Liver (tissue), 9 donors: Measurements from ENCODE around the gene PLXND1. TPM values are rescaled to one million over a fixed set of nuclear protein-coding genes. Genes with fewer than 3 reads are reported as not detected.
A peak's percentile ranks its signal among the peaks of the same experiment; 100 is the strongest.

ENCODE experiments used
- DNase-seq: peaks from one replicate; pipeline ENCODE4 v3.0.0-alpha.2; 2017; ENCODE audit warnings: low spot score
- H3K27ac ChIP-seq, 2 donors: one replicate each; pipeline ENCODE4 v1.7.0; 2013; ENCODE audit warnings: inconsistent platforms in 2 of 2, low read length in 2 of 2, control low read depth in 1 of 2, low read depth in 1 of 2, mild to moderate bottlenecking in 1 of 2
- H3K27me3 ChIP-seq, 4 donors: one replicate each; pipeline versions ENCODE4 v1.6.1 to v1.7.0; 2013; ENCODE audit warnings: low read length in 3 of 4, inconsistent platforms in 1 of 4, mild to moderate bottlenecking in 1 of 4, moderate library complexity in 1 of 4; ENCODE audit not compliant: control insufficient read depth in 4 of 4, insufficient read depth in 4 of 4
- H3K36me3 ChIP-seq, 4 donors: one replicate each; pipeline versions ENCODE4 v1.6.1 to v1.7.0; 2013; ENCODE audit warnings: low read length in 3 of 4, mild to moderate bottlenecking in 3 of 4, low read depth in 1 of 4, moderate library complexity in 1 of 4; ENCODE audit not compliant: control insufficient read depth in 4 of 4, insufficient read depth in 3 of 4
- H3K4me1 ChIP-seq, 4 donors: one replicate each; pipeline versions ENCODE4 v1.6.1 to v1.7.0; 2013; ENCODE audit warnings: low read length in 3 of 4, mild to moderate bottlenecking in 3 of 4, moderate library complexity in 1 of 4; ENCODE audit not compliant: control insufficient read depth in 4 of 4, insufficient read depth in 4 of 4
- H3K4me3 ChIP-seq, 3 donors: one replicate each; pipeline versions ENCODE4 v1.6.1 to v1.7.0; 2013; ENCODE audit warnings: low read length in 3 of 3, control low read depth in 1 of 3, low read depth in 1 of 3, mild to moderate bottlenecking in 1 of 3
- H3K9ac ChIP-seq, 2 donors: one replicate each; pipeline ENCODE4 v1.7.0; 2013; ENCODE audit warnings: low read length in 2 of 2, mild to moderate bottlenecking in 2 of 2, moderate library complexity in 2 of 2, control low read depth in 1 of 2, low read depth in 1 of 2
- H3K9me3 ChIP-seq, 4 donors: one replicate each; pipeline versions ENCODE4 v1.6.1 to v1.7.0; 2013; ENCODE audit warnings: low read length in 3 of 4; ENCODE audit not compliant: control insufficient read depth in 4 of 4
- ATF3 ChIP-seq: IDR thresholded peaks from 2 replicates; pipeline ENCODE4 v1.6.1; 2016; ENCODE audit warnings: antibody characterized with exemption
- CTCF ChIP-seq: fragments of 150-350 bp; IDR thresholded peaks from 2 replicates; pipeline ENCODE4 v1.5.1; 2017; ENCODE audit warnings: improper control_type of control experiment, low read depth, low read length; ENCODE audit not compliant: missing input control
- EGR1 ChIP-seq, 2 donors: IDR thresholded peaks; 2 replicates each; pipeline ENCODE4 v1.6.1; 2016 to 2018; ENCODE audit warnings: antibody characterized with exemption in 2 of 2, low read depth in 2 of 2
- FOXA1 ChIP-seq: IDR thresholded peaks from 2 replicates; pipeline ENCODE4 v1.6.1; 2016; ENCODE audit warnings: antibody characterized with exemption
- GABPA ChIP-seq, 2 donors: IDR thresholded peaks in 1 of 2; conservative IDR thresholded peaks in 1 of 2; 2 replicates each; pipeline ENCODE4 v1.6.1; 2016; ENCODE audit warnings: antibody characterized with exemption in 2 of 2, mild to moderate bottlenecking in 1 of 2, moderate library complexity in 1 of 2
- HNF4A ChIP-seq, 2 donors: conservative IDR thresholded peaks; 2 replicates each; pipeline ENCODE4 v1.6.1; 2016; ENCODE audit warnings: antibody characterized with exemption in 2 of 2, mild to moderate bottlenecking in 2 of 2
- HNF4G ChIP-seq: IDR thresholded peaks from 2 replicates; pipeline ENCODE4 v1.6.1; 2016; ENCODE audit warnings: antibody characterized with exemption
- JUND ChIP-seq, 2 donors: IDR thresholded peaks; 2 replicates each; pipeline ENCODE4 v1.6.1; 2016; ENCODE audit warnings: antibody characterized with exemption in 2 of 2
- MAX ChIP-seq: IDR thresholded peaks from 2 replicates; pipeline ENCODE4 v1.6.1; 2016; ENCODE audit warnings: antibody characterized with exemption
- NR2F2 ChIP-seq: IDR thresholded peaks from 2 replicates; pipeline ENCODE4 v1.6.1; 2016; ENCODE audit warnings: antibody characterized with exemption
- RAD21 ChIP-seq, 2 donors: IDR thresholded peaks; 2 replicates each; pipeline ENCODE4 v1.6.1; 2016; ENCODE audit warnings: antibody characterized with exemption in 2 of 2, mild to moderate bottlenecking in 2 of 2
- REST ChIP-seq: IDR thresholded peaks from 2 replicates; pipeline ENCODE4 v1.6.1; 2016; ENCODE audit warnings: antibody characterized with exemption, mild to moderate bottlenecking
- RXRA ChIP-seq, 2 donors: IDR thresholded peaks; 2 replicates each; pipeline ENCODE4 v1.6.1; 2017 to 2018; ENCODE audit warnings: antibody characterized with exemption in 2 of 2, mild to moderate bottlenecking in 1 of 2
- SP1 ChIP-seq: IDR thresholded peaks from 2 replicates; pipeline ENCODE4 v1.6.1; 2018; ENCODE audit warnings: antibody characterized with exemption, mild to moderate bottlenecking
- TAF1 ChIP-seq: conservative IDR thresholded peaks from 2 replicates; pipeline ENCODE4 v1.6.1; 2016; ENCODE audit warnings: antibody characterized with exemption, mild to moderate bottlenecking
- YY1 ChIP-seq: IDR thresholded peaks from 2 replicates; pipeline ENCODE4 v1.6.1; 2016; ENCODE audit warnings: antibody characterized with exemption, mild to moderate bottlenecking
- ZBTB33 ChIP-seq: IDR thresholded peaks from 2 replicates; pipeline ENCODE4 v1.6.1; 2016; ENCODE audit warnings: antibody characterized with exemption
- WGBS: extraction: QIAGEN DNeasy Blood & Tissue Kit; methylation state at CpG from one replicate; pipeline ENCODE4 v1.1.7; 2013; 5-methylcytosine and 5-hydroxymethylcytosine counted together
- polyA plus RNA-seq, 2 donors: library from polyadenylated mRNA; stranded (reverse) in 1 of 2; unstranded in 1 of 2; fragments of 200-250 nt in 1 of 2; fragments of >200 nt in 1 of 2; fragmentation: Nextera tagmentation in 1 of 2; extraction: Ambion mirVana in 1 of 2; gene quantifications; one replicate each; pipeline versions ENCODE4 v1.2.1 to v1.2.3, GENCODE V29; 2013 to 2015
- total RNA-seq, 2 donors: library from RNA; depleted of rRNA; stranded (reverse); fragments of >200 nt; gene quantifications; one replicate each; pipeline ENCODE4 v1.2.3, GENCODE V29; 2014
- donor health status: healthy.
- donor health status: healthy.
- donor health status: healthy.
- donor health status: healthy.
- donor health status: healthy.

The PLXND1 gene
- total and polyA plus RNA-seq, 4 donors: 10.4 to 50.2 (median 32.8) TPM

GRCh38 chr3:129562803-129563202 lies 43.7 kb downstream of the PLXND1 start:
- H3K36me3 ChIP-seq: peaks cover 0 to 3% (median under 1%) of the 10 kb centered on the region in 4 donors
- 88% methylated on average over 19 of the region's 19 CpGs for WGBS
- H3K9me3 ChIP-seq: no peaks in the 10 kb centered on the region
- H3K4me1 ChIP-seq: peaks cover 0 to 6% (median 0%) of the 10 kb centered on the region in 4 donors
- DNase-seq: no peak
- H3K27me3 ChIP-seq: no peaks in the 10 kb centered on the region
- no peak overlapping the region for H3K4me3 ChIP-seq
- no peak overlapping the region for H3K27ac ChIP-seq
- TF ChIP-seq MAX (no peak), RAD21 (IDR thresholded peaks at IDR 0.05) (no peak), CTCF (no peak), ATF3 (no peak), FOXA1 (no peak), REST (no peak), YY1 (no peak), SP1 (no peak), EGR1 (IDR thresholded peaks at IDR 0.05; ENCODE audit: low read depth in 2 of 2) (no peak), GABPA (IDR thresholded peaks at IDR 0.05 in 1 of 2, conservative IDR thresholded peaks at IDR 0.05 in 1 of 2) (no peak), RXRA (IDR thresholded peaks at IDR 0.05) (no peak), JUND (IDR thresholded peaks at IDR 0.05) (no peak), HNF4G (no peak), TAF1 (no peak)
- H3K9ac ChIP-seq: no peak overlapping the region

- TF ChIP-seq HNF4A (conservative IDR thresholded peaks at IDR 0.05): no peak
- TF ChIP-seq HNF4G: no peak
- TF ChIP-seq EGR1 (IDR thresholded peaks at IDR 0.05; ENCODE audit: low read depth in 2 of 2): no peak
- TF ChIP-seq GABPA (IDR thresholded peaks at IDR 0.05 in 1 of 2, conservative IDR thresholded peaks at IDR 0.05 in 1 of 2): no peak
- TF ChIP-seq JUND (IDR thresholded peaks at IDR 0.05): no peak
- TF ChIP-seq NR2F2: no peak
- no peak for TF ChIP-seq ZBTB33
- no peak for TF ChIP-seq REST
- TF ChIP-seq ATF3: no peak
- peak overlapping the region in 1 of 2 donors; percentile 48 for H3K27ac ChIP-seq
- 90% methylated on average over 18 of the region's 18 CpGs for WGBS
- no peak for DNase-seq
- no peaks in the 10 kb centered on the region for H3K27me3 ChIP-seq
- H3K36me3 ChIP-seq: peaks cover 0 to 3% (median under 1%) of the 10 kb centered on the region in 4 donors
- no peak overlapping the region for H3K9ac ChIP-seq
- H3K4me1 ChIP-seq: peaks cover 0 to 6% (median 0%) of the 10 kb centered on the region in 4 donors
- no peaks in the 10 kb centered on the region for H3K9me3 ChIP-seq
- no peak overlapping the region for H3K4me3 ChIP-seq
Observed at GRCh38 chr3:129561619-129562248, 44.7 kb downstream of the PLXND1 start.
